GM12878 (cell line): ENCODE measurements around the gene COPS3. TPM values are rescaled to one million over a fixed set of nuclear protein-coding genes. Genes with fewer than 3 reads are reported as not detected.

ENCODE experiments used
- ATF3 ChIP-seq: IDR thresholded peaks from 2 replicates; pipeline ENCODE4 v1.6.1; 2011; ENCODE audit warnings: low read depth, mild to moderate bottlenecking, low read length, moderate library complexity, borderline replicate concordance; ENCODE audit errors: extremely low read depth
- BCLAF1 ChIP-seq: fragments of 450-650 bp; IDR thresholded peaks from 2 replicates; pipeline ENCODE4 v1.6.1; 2017; ENCODE audit warnings: antibody characterized with exemption, mild to moderate bottlenecking, moderate library complexity
- BHLHE40 ChIP-seq, 2 experiments: fragments of 450-650 bp in 1 of 2; IDR thresholded peaks; 2 replicates each; pipeline ENCODE4 v1.6.1; 2011 to 2017; ENCODE audit warnings: low read depth in 2 of 2, borderline replicate concordance in 1 of 2, improper control_type of control experiment in 1 of 2, low read length in 1 of 2, mild to moderate bottlenecking in 1 of 2
- CEBPB ChIP-seq, 2 experiments: fragments of 150-350 bp in 1 of 2; IDR thresholded peaks; 2 replicates each; pipeline ENCODE4 v1.6.1; 2012 to 2014; ENCODE audit warnings: low read depth in 2 of 2, low read length in 2 of 2, borderline replicate concordance in 1 of 2, inconsistent platforms in 1 of 2
- CHD1 ChIP-seq: IDR thresholded peaks from 2 replicates; pipeline ENCODE4 v1.6.1; 2012; ENCODE audit warnings: low read depth, low read length, improper control_type of control experiment
- DPF2 ChIP-seq: fragments of 450-650 bp; IDR thresholded peaks from 2 replicates; pipeline ENCODE4 v1.6.1; 2017; ENCODE audit warnings: mild to moderate bottlenecking
- EED ChIP-seq: sonication (generic); IDR thresholded peaks from 2 replicates; pipeline ENCODE4 v1.6.1; 2016; ENCODE audit warnings: antibody characterized with exemption, low read depth
- IKZF2 ChIP-seq, 2 experiments: fragments of 450-650 bp; IDR thresholded peaks; 2 replicates each; pipeline ENCODE4 v1.6.1; 2017; ENCODE audit warnings: mild to moderate bottlenecking in 2 of 2, moderate library complexity in 2 of 2
- IRF4 ChIP-seq: IDR thresholded peaks from 2 replicates; pipeline ENCODE4 v1.6.1; 2011; ENCODE audit warnings: low read depth, low read length
- MTA2 ChIP-seq: fragments of 450-650 bp; IDR thresholded peaks from 2 replicates; pipeline ENCODE4 v1.6.1; 2016; ENCODE audit warnings: low read depth, mild to moderate bottlenecking, moderate library complexity
- NFXL1 ChIP-seq: fragments of 450-650 bp; IDR thresholded peaks from 2 replicates; pipeline ENCODE4 v1.6.1; 2017; ENCODE audit warnings: antibody characterized with exemption, mild to moderate bottlenecking, borderline replicate concordance
- RB1 ChIP-seq: fragments of 450-650 bp; formaldehyde crosslinking; IDR thresholded peaks from 2 replicates; pipeline ENCODE4 v1.6.1; 2017; ENCODE audit warnings: mild to moderate bottlenecking, borderline replicate concordance
- SMAD5 ChIP-seq: IDR thresholded peaks from 2 replicates; pipeline ENCODE4 v1.6.1; 2016; ENCODE audit warnings: antibody characterized with exemption, low read depth
- SMC3 ChIP-seq: IDR thresholded peaks from 2 replicates; pipeline ENCODE4 v1.6.1; 2011; ENCODE audit warnings: low read length, improper control_type of control experiment, borderline replicate concordance
- SPI1 ChIP-seq: IDR thresholded peaks from 2 replicates; pipeline ENCODE4 v1.6.1; 2011; ENCODE audit warnings: low read depth, mild to moderate bottlenecking, low read length, moderate library complexity, borderline replicate concordance; ENCODE audit not compliant: insufficient read depth
- SREBF2 ChIP-seq: IDR thresholded peaks from 2 replicates; pipeline ENCODE4 v1.6.1; 2012; ENCODE audit warnings: mild to moderate bottlenecking, low read length
- YY1 ChIP-seq: IDR thresholded peaks from 2 replicates; pipeline ENCODE4 v1.6.1; 2011; ENCODE audit warnings: low read depth, mild to moderate bottlenecking, low read length
- ZBTB33 ChIP-seq: fragments of 450-650 bp; IDR thresholded peaks from 2 replicates; pipeline ENCODE4 v1.6.1; 2017; ENCODE audit warnings: mild to moderate bottlenecking
- ZNF217 ChIP-seq: fragments of 450-650 bp; IDR thresholded peaks from 2 replicates; pipeline ENCODE4 v1.6.1; 2017; ENCODE audit warnings: antibody characterized with exemption, mild to moderate bottlenecking
- ZNF24 ChIP-seq: fragments of 450-650 bp; IDR thresholded peaks from 2 replicates; pipeline ENCODE4 v1.6.1; 2017; ENCODE audit warnings: antibody characterized with exemption, mild to moderate bottlenecking
- ZNF687 ChIP-seq: fragments of 450-650 bp; IDR thresholded peaks from 2 replicates; pipeline ENCODE4 v1.6.1; 2017; ENCODE audit warnings: mild to moderate bottlenecking, moderate library complexity
- polyA plus RNA-seq, 11 experiments: library from polyadenylated mRNA; depleted of rRNA in 4 of 11; unstranded in 6 of 11; stranded (reverse) in 5 of 11; fragments of >200 nt; fragmentation: Nextera tagmentation in 4 of 11; fragmentation: Illumina TruSeq in 1 of 11; extraction: Ambion mirVana in 4 of 11; extraction: Trizol in 1 of 11; gene quantifications; 1 replicate in 1 of 11; 2 replicates in 10 of 11; pipeline versions ENCODE4 v1.2.1 to v1.2.3, GENCODE V29; 2011 to 2016; ENCODE audit warnings: inconsistent platforms in 2 of 11, missing spikeins in 2 of 11, low read depth in 1 of 11
- total RNA-seq, 4 experiments: library from RNA; depleted of rRNA in 3 of 4; stranded (reverse); fragments of >200 nt in 3 of 4; fragmentation: Illumina TruSeq in 1 of 4; extraction: Trizol in 1 of 4; gene quantifications; 2 replicates each; pipeline versions ENCODE4 v1.2.1 to v1.2.3, GENCODE V29; 2013 to 2021

COPS3 gene
- total and polyA plus RNA-seq, 10 of the 15 experiments (the other 5 are each of a cell fraction or from before 2014, with no cell fraction given), result 99.7 to 187 (median 133) TPM

- TF ChIP-seq ZBTB33 (no peak), BCLAF1 (peak; percentile 100), SMAD5 (peak; percentile 83), DPF2 (no peak; the same call in none of the 2 replicates), ZNF24 (no peak), RB1 (peak; percentile 96; the same call in 1 of the 2 replicates), IRF4 (no peak), ATF3 (peak; percentile 85), MTA2 (peak; percentile 30), ZNF217 (no peak), SPI1 (no peak), NFXL1 (no peak), YY1 (no peak; the same call in 1 of the 2 replicates), ZNF687 (peak; percentile 25), SREBF2 (no peak), CHD1 (peak; percentile 98), IKZF2 (IDR thresholded peaks at IDR 0.05) (peak in 1 of 2 experiments; percentile 50; a peak in 2 of 4 replicates), EED (no peak), CEBPB (IDR thresholded peaks at IDR 0.05; ENCODE audit: borderline replicate concordance in 1 of 2, low read depth in 2 of 2, low read length in 2 of 2) (no peak), BHLHE40 (IDR thresholded peaks at IDR 0.05; ENCODE audit: borderline replicate concordance in 1 of 2, low read depth in 2 of 2, low read length in 1 of 2) (peak; percentile 95 to 100), SMC3 (no peak)
These were observed 43.8 kb downstream of the COPS3 start, which contains the start of gene FLCN (continued) for GRCh38 chr17:17237026-17237799.
